CD4-positive, CD25-positive, alpha-beta regulatory T cell (primary cell): ENCODE data around the gene ULBP3. TPM values are rescaled to one million over a fixed set of nuclear protein-coding genes. Genes with fewer than 3 reads are reported as not detected.
A peak's percentile ranks its signal among the peaks of the same experiment; 100 is the strongest.

Experiments used
- ATAC-seq, 2 donors: fragments of 150-1000 bp; cut with Tn5 transposase; one replicate each; pipeline ENCODE4 v1.10.0; 2021; ENCODE audit warnings: low read depth in 2 of 2, moderate number of reproducible peaks in 2 of 2, moderate library complexity in 1 of 2
- DNase-seq, 3 donors: peaks; one replicate each; pipeline versions ENCODE4 v3.0.0 to v3.0.0-alpha.2; 2012 to 2022; ENCODE audit warnings: mixed read lengths in 1 of 3
- H3K27ac ChIP-seq: one replicate; pipeline ENCODE4 v1.7.0; 2013; ENCODE audit warnings: mild to moderate bottlenecking, low read length; ENCODE audit not compliant: insufficient read depth, poor library complexity, severe bottlenecking
- H3K27me3 ChIP-seq: one replicate; pipeline ENCODE4 v1.7.0; 2013; ENCODE audit warnings: low read length; ENCODE audit not compliant: control insufficient read depth, insufficient read depth
- H3K36me3 ChIP-seq: one replicate; pipeline ENCODE4 v1.7.0; 2013; ENCODE audit warnings: mild to moderate bottlenecking, low read length, moderate library complexity; ENCODE audit not compliant: control insufficient read depth, insufficient read depth
- H3K4me1 ChIP-seq: 2 replicates; pipeline ENCODE4 v1.7.0; 2013; ENCODE audit warnings: mild to moderate bottlenecking, low read length; ENCODE audit not compliant: insufficient read depth, control insufficient read depth, poor library complexity, severe bottlenecking
- H3K4me3 ChIP-seq: one replicate; pipeline ENCODE4 v1.7.0; 2013; ENCODE audit warnings: low read depth, mild to moderate bottlenecking, low read length, moderate library complexity
- H3K9me3 ChIP-seq, 2 experiments: 1 replicate in 1 of 2; 2 replicates in 1 of 2; pipeline ENCODE4 v1.7.0; 2013; ENCODE audit warnings: low read length in 2 of 2, mild to moderate bottlenecking in 1 of 2, moderate library complexity in 1 of 2; ENCODE audit not compliant: control insufficient read depth in 2 of 2
- H3K27ac Mint-ChIP-seq, 3 donors: one replicate each; pipeline ENCODE4 v1.8.0; 2020 to 2022; ENCODE audit warnings: mild to moderate bottlenecking in 3 of 3, mixed read lengths in 3 of 3, moderate library complexity in 2 of 3
- H3K27me3 Mint-ChIP-seq: one replicate; pipeline ENCODE4 v1.8.0; 2022; ENCODE audit warnings: mild to moderate bottlenecking, mixed read lengths
- H3K36me3 Mint-ChIP-seq: one replicate; pipeline ENCODE4 v1.8.0; 2020; ENCODE audit warnings: mixed read lengths
- H3K4me1 Mint-ChIP-seq, 4 donors: one replicate each; pipeline ENCODE4 v1.8.0; 2020 to 2022; ENCODE audit warnings: mixed read lengths in 4 of 4, mild to moderate bottlenecking in 1 of 4
- H3K4me3 Mint-ChIP-seq, 4 donors: one replicate each; pipeline ENCODE4 v1.8.0; 2020 to 2022; ENCODE audit warnings: mild to moderate bottlenecking in 4 of 4, mixed read lengths in 4 of 4, moderate library complexity in 3 of 4
- H3K9me3 Mint-ChIP-seq, 7 donors: one replicate each; pipeline ENCODE4 v1.8.0; 2020 to 2022; ENCODE audit warnings: mixed read lengths in 7 of 7, mild to moderate bottlenecking in 3 of 7, moderate library complexity in 2 of 7
- polyA plus RNA-seq, 4 donors: library from polyadenylated mRNA; unstranded; fragments of 300-500 nt; fragmentation: Illumina TruSeq; gene quantifications; one replicate each; pipeline ENCODE4 v1.2.3, GENCODE V29; 2021
- total RNA-seq: library from RNA; stranded (reverse); gene quantifications from one replicate; pipeline ENCODE4 v1.2.3, GENCODE V29; 2022

The ULBP3 gene
- 1.3 TPM for total RNA-seq
- polyA plus RNA-seq, result 1 to 10 TPM in 1 of 4 donors, under 1 TPM in 2, not detected in 1; 0.19 to 1.2 (median 0.72) TPM

DNA sequence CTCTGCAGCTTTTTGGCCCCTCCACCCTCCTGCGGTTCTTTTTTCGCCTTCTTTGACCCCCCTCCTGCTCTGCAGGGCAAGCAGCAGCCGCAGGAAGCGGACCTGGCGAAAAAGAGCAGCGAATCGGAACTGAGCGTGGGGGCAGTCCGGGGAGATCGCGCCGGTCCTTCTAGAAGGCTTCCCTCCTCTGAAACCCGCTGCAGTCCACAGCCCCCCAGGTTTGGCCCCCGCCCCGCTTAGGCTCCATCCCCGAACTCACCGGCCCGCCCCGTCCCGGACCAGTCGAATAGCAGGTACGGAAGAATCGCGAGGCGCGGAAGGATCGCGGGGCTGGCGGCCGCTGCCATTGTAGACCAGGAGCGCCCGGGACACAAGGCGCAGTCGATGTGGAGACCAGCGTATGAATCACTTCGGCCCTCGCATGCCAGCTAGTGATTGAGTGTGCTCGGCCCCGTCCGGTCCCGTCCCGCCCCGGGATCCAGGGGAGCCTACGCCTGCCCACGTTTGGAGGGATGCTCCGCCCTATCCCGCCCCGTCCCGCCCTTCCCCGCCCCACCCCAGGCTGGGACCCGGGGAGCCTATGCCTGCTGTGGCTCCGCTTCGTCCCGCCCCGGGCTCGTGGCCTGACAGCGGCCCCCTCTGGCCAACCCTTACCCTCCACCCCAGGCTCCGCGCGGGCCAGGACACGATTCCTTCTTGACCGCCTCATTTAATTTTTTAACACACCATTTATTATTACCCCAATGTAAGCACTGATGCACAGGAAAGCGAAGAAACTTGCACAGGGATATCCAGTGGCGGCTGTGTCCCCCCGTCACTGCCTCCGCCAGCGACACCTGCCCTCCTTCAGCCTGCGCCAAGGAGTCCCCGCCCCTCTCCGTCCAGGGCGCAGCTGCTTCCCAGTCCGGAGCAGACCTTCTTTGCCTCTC is at the start of gene ULBP3:
ULBP3 (minus strand) TSS at position 402 of the 929 bp plus-strand sequence; CDS start at position 347, 55 bp downstream.
- no peaks in the 10 kb centered on the region for H3K9me3 ChIP-seq
- peaks cover 12% of the 10 kb centered on the region for H3K4me1 ChIP-seq
- DNase-seq (peak; percentile 47 to 68 (median 49)), ATAC-seq (peak; percentile 73 to 75)
- Mint-ChIP-seq H3K4me3 (peak within 1 kb of the TSS; percentile 84 to 94 (median 90)), H3K4me1 (peaks cover 0 to 18% (median 3%) of the 10 kb centered on the region in 4 donors), H3K9me3 (peaks cover 0 to 2% (median 0%) of the 10 kb centered on the region in 7 donors), H3K27me3 (peaks cover 25% of the 10 kb centered on the region), H3K36me3 (peaks cover 11% of the 10 kb centered on the region), H3K27ac (peak within 1 kb of the TSS in 2 of 3 donors; percentile 64 to 70)
- H3K36me3 ChIP-seq, result no peaks in the 10 kb centered on the region
- peak within 1 kb of the TSS; percentile 74 for H3K4me3 ChIP-seq
- H3K27ac ChIP-seq, result no peak within 1 kb of the TSS
- no peaks in the 10 kb centered on the region for H3K27me3 ChIP-seq

DNA sequence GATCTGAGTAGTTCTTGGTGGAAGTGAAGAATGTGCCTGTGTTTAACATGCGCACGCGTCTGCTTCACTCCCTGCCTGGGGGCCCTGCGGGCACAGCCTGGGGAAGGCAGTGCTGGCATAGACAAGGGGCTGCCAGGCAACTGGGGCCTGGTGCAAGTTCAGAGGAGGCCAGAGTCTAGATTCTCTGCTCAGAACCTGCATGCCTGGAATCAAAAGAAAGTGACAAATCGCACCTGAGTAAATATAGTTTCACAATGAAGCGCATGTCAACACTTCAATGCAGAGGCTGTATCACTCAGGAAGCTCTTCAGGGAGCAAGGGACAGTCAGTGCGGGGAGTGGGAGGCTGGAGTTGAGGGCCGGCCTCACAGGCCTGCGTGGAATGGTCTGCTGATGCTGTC is 49.7 kb upstream of the ULBP3 start:
- H3K36me3 ChIP-seq, result no peaks in the 10 kb centered on the region
- peaks cover 3% of the 10 kb centered on the region for H3K27me3 ChIP-seq
- H3K4me3 Mint-ChIP-seq, result no peak overlapping the region
- no peak overlapping the region for H3K4me3 ChIP-seq
- no peaks in the 10 kb centered on the region for H3K4me1 Mint-ChIP-seq
- H3K9me3 Mint-ChIP-seq, result peaks cover 0 to 2% (median 0%) of the 10 kb centered on the region in 7 donors
- H3K27me3 Mint-ChIP-seq, result peaks cover 22% of the 10 kb centered on the region
- H3K36me3 Mint-ChIP-seq, result no peaks in the 10 kb centered on the region
- peak overlapping the region in 1 of 3 donors; percentile 43 for H3K27ac Mint-ChIP-seq
- DNase-seq (no peak), ATAC-seq (no peak)
- no peaks in the 10 kb centered on the region for H3K4me1 ChIP-seq
- no peak overlapping the region for H3K27ac ChIP-seq
- no peaks in the 10 kb centered on the region for H3K9me3 ChIP-seq

DNA sequence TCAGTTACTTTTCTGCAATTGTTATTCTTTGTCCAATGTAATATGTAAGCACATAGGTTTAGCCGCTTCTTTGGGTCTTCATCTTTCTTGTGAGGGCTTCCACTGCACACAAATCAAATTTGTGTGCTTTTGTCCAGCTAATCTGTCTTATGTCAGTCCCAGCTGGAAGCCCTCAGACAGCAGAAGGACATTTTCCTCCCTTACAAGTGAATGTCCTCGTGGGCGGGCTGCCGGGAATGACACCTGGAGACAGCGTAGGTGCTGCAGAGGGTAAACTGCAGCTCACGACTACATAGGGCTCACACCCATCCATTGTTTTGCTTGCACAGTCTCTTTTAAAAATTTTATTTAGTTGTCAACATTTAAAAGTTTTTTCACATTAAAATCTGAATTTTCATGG is 49.3 kb upstream of the ULBP3 start:
- no peak for ATAC-seq
- no peak for DNase-seq
- Histone ChIP-seq H3K4me1 (no peaks in the 10 kb centered on the region), H3K9me3 (no peaks in the 10 kb centered on the region), H3K27me3 (peaks cover 3% of the 10 kb centered on the region), H3K36me3 (no peaks in the 10 kb centered on the region), H3K27ac (no peak overlapping the region), H3K4me3 (no peak overlapping the region)
- Mint-ChIP-seq H3K4me1 (no peaks in the 10 kb centered on the region), H3K9me3 (peaks cover 0 to 2% (median 0%) of the 10 kb centered on the region in 7 donors), H3K27ac (no peak overlapping the region), H3K4me3 (no peak overlapping the region), H3K36me3 (no peaks in the 10 kb centered on the region), H3K27me3 (peaks cover 22% of the 10 kb centered on the region)

DNA sequence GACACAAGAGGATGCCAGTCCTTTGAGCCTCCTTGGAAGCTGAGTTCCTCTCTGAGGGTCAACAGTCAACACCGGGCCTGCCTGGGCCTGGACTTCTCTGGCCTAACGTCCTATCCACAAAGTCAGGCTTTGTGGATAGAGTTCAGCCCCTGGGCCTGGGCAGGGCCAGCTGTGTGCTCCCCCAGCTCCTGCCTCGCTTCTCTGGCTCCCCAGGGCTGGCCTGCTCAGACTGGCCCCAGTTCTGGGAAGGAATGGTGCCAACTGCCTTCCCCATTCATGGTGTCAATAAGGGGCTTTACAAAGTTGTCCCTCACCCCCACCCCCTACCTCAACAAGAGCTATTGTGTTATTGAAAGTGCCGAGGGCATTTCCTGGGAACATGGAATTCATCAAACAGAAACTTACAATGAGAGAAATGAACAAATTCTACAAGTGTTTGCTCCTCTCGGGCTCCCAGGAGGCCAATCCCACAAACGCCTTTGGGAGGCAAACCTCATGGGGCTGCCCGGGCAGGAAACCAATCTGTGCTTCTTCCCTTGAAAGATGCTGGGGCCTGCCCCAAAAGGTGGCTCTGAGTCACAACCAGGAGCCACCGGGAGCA is 47.4 kb upstream of the ULBP3 start:
- H3K4me1 Mint-ChIP-seq, result no peaks in the 10 kb centered on the region

DNA sequence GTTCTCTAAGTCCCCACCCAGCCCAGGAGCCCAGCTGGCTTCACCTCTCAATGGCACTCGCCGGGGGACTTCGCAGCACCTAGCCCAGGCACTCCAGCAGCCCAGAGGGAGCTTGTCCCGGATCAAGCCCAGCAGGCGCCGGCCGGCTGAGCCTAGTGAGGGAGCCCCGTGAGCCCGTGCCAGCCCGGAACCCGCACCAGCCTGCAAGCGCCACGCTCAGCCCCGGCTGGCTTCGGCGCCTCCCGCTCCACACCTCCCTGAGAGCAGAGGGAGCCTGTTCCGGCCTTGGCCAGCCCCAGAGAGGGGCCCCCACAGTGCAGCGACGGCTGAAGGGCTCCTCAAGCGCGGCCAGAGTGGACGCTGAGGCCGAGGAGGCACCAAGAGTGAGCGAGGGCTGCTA is 46.8 kb upstream of the ULBP3 start:
- no peaks in the 10 kb centered on the region for H3K36me3 ChIP-seq
- Mint-ChIP-seq H3K4me1 (no peaks in the 10 kb centered on the region), H3K36me3 (no peaks in the 10 kb centered on the region), H3K4me3 (no peak overlapping the region), H3K9me3 (peaks cover 0 to 2% (median 0%) of the 10 kb centered on the region in 7 donors), H3K27ac (no peak overlapping the region), H3K27me3 (peaks cover 20% of the 10 kb centered on the region)
- H3K27ac ChIP-seq, result no peak overlapping the region
- ATAC-seq (no peak), DNase-seq (no peak)
- no peaks in the 10 kb centered on the region for H3K9me3 ChIP-seq
- peaks cover 3% of the 10 kb centered on the region for H3K27me3 ChIP-seq
- H3K4me3 ChIP-seq, result no peak overlapping the region
- H3K4me1 ChIP-seq, result no peaks in the 10 kb centered on the region

More for the DNA sequence above, 47.4 kb upstream of the ULBP3 start:
- no peak overlapping the region for H3K4me3 ChIP-seq
- H3K36me3 ChIP-seq, result no peaks in the 10 kb centered on the region
- peaks cover 0 to 2% (median 0%) of the 10 kb centered on the region in 7 donors for H3K9me3 Mint-ChIP-seq
- H3K27ac Mint-ChIP-seq, result no peak overlapping the region
- no peak overlapping the region for H3K27ac ChIP-seq
- H3K4me3 Mint-ChIP-seq, result no peak overlapping the region
- no peaks in the 10 kb centered on the region for H3K9me3 ChIP-seq
- H3K4me1 ChIP-seq, result no peaks in the 10 kb centered on the region
- H3K27me3 ChIP-seq, result peaks cover 3% of the 10 kb centered on the region
- no peak for ATAC-seq
- H3K36me3 Mint-ChIP-seq, result no peaks in the 10 kb centered on the region
- H3K27me3 Mint-ChIP-seq, result peaks cover 20% of the 10 kb centered on the region
- no peak for DNase-seq

DNA sequence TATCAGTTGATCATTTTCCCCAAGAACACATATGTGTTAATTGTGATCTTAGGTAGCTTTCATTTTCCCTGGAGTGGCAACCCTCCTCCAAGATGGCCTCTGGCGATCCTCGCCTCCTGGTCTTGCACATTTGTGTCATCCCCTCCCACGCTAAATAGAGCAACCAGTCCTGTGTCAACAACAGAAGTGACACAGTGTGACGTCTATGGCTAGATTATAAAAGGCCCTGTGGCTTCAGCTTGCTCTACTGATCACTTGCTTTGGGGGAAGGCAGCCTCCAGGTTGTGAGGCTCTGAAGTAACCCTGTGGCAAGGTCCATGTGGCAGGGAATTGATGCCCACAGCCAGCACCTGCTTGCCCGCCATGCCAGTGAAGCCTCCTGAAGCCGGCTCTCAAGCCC is 43.3 kb upstream of the ULBP3 start:
- H3K36me3 Mint-ChIP-seq, result no peaks in the 10 kb centered on the region
- H3K36me3 ChIP-seq, result no peaks in the 10 kb centered on the region
- no peak overlapping the region for H3K4me3 Mint-ChIP-seq
- H3K27me3 ChIP-seq, result no peaks in the 10 kb centered on the region
- no peak overlapping the region for H3K27ac Mint-ChIP-seq
- DNase-seq, result no peak
- no peaks in the 10 kb centered on the region for H3K4me1 ChIP-seq
- no peak overlapping the region for H3K27ac ChIP-seq
- H3K9me3 Mint-ChIP-seq, result peaks cover 0 to 2% (median 0%) of the 10 kb centered on the region in 7 donors
- no peak overlapping the region for H3K4me3 ChIP-seq
- no peak for ATAC-seq
- H3K27me3 Mint-ChIP-seq, result peaks cover 4% of the 10 kb centered on the region
- no peaks in the 10 kb centered on the region for H3K9me3 ChIP-seq
- H3K4me1 Mint-ChIP-seq, result no peaks in the 10 kb centered on the region

DNA sequence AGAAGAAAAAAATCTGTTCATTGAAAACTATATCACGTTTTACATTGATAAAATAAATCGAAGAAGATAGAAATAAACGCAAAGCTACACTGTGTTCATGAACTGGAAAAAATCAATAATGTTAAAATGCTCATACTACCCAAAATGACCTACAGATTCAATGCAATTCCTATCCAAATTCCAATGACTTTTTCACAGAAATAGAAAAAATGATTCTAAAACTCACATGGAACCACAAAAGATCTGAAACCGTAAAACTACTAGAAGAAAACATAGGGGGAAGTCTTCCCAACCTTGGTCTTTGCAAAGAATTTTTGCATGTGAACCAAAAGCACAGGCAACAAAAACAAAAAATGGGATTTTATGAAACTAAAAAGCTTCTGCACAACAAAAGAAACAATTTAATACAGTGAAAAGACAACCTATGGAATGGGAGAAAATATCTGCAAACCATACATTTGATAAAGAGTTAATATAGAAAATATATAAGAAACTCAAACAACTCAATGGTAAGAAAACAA is 33.9 kb upstream of the ULBP3 start:
- H3K36me3 Mint-ChIP-seq, result no peaks in the 10 kb centered on the region
- H3K27me3 ChIP-seq, result no peaks in the 10 kb centered on the region

More for the DNA sequence above, 33.9 kb upstream of the ULBP3 start:
- no peaks in the 10 kb centered on the region for H3K4me1 ChIP-seq
- Mint-ChIP-seq H3K9me3 (no peaks in the 10 kb centered on the region), H3K27me3 (peaks cover 4% of the 10 kb centered on the region), H3K4me3 (no peak overlapping the region), H3K4me1 (no peaks in the 10 kb centered on the region), H3K27ac (no peak overlapping the region)
- DNase-seq (no peak), ATAC-seq (no peak)
- H3K4me3 ChIP-seq, result no peak overlapping the region
- H3K9me3 ChIP-seq, result no peaks in the 10 kb centered on the region
- no peaks in the 10 kb centered on the region for H3K36me3 ChIP-seq
- H3K27ac ChIP-seq, result no peak overlapping the region
